Central memory CD4-positive, alpha-beta T cell (primary cell): ENCODE results near the gene ATP5F1A.

ENCODE experiments used
- DNase-seq: peaks from one replicate; pipeline ENCODE4 v3.0.0; 2022

ATP5F1A gene

GRCh38 chr18:46042571-46043123, 55.4 kb downstream of the ATP5F1A start:
- no peak for DNase-seq

DNA sequence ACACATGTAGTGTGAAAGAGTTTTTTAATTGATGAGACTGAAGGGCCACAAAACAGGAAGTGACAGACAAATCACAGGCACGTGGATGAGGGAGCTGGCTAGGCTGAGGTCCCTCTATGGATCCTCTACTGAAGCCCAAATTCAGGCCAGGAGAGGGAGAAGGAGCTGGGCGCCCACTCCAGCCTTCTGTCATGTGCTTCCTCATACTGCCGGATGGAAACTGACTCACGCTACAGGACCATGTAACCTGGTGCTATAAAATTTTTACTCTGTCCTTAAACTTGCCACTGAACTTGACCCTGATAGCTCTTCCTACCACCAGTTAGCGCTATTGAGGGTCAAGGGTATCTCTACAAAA, 57.4 kb downstream of the ATP5F1A start:
- DNase-seq: no peak

DNA sequence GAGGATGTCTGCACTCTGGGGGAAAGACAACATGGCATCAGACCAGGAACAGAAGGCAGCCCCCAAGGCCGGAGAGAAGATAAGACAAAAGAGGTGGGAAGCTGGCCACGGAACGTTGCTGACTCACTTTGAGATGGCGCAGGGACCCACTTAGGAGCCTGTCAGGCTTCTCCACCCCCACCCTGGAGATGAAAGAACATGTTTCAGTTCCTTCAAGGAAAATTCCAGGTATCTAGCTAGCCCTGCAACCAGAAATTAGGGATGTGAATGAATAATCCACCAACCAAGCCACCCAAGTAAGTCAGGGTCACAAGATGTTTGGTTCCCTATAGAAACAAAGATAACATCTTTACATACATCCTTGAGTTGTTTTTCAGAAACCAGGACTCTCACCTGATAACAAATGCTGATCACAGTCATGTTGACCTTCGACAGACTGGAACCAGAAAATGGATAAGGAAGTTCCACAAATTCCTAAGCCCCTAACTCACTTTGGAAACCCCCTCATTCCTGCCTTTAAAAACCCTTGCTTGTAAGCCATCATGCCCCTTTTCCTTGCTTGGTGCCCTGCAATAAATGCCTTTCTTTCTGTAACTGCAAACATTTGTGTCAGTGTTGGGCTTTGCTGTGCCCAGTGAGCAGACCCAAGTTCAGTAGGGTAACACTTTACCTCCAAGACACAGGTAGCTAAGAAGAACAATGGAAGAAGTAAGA, 57.9 kb downstream of the ATP5F1A start:
- DNase-seq: no peak

DNA sequence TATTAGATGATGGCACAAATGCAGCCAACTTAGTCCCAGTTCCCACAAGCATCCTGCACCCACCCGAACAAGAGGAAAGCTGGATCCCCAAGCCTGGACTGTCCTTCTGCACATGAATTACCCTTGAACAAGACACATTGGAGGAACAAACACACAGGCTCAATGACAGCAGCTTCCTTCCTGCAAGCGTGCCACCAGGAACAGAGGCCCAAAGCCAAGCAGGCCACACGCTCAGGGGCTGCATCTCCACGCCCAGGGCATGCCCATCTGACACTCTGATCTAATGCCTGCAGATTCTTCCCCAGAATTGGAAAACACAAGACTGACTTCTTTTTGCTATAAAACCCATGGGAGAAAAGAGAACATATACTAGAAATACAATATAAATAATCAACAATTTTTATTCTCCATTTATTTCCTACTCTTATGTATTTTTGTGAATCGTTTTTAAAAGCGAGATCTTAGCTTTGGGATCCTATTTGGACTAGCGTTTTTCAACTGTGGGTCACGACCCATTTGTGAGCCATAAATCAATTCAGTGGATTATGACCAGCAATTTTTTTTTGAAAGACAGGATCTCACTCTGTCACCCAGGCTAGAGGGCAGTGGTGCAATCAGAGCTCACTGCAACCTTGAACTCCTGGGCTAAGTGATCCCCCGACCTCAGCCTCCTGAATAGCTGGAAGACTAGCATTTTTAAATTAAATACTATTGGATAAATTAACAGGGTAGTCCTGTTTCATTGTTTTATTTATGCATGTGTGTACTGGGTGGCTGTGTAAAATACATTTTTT, 60.4 kb downstream of the ATP5F1A start:
- DNase-seq: no peak

DNA sequence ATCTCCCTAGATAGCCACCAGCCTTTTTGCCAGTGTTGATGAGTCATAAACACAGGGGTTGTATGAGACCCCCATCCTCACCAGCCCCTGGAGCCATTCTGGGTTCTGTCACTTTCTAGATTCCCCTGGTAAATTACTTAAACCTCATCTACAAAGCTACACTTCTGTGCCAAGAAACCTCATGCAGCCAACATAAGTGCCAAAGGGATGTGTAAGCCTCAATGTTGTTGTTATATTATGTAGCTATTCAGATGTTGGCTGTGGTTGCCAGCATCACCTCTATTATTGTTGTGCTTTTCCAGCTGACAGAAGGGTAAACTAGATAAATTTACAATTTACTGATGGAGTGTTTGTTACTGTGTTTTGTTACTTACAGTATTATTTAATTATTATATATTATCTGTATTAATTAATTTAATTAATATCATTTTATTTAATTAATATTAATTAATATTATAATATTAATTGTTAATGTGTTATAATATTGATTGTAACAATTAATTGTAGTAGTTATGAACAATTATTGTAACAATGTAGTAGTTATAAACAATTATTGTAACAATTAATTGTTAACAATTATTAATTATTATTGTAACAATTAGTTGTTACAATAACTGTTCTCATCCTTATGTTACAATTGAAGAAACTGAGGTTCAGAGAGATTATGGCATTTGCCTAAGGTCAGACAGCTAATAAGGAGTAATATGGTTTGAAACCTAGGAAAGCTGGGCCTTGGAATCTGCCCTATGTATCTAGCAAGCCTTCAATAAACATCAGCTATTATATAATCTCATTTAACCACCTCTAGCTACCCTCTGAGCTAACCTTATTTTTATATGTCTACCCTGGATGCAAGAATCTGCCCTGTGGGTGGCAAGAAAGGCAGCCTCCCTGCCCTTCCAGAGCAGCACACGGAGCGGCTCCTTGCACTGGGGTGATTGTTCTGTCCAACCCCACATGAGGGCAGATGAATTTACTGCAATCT, 62.1 kb downstream of the ATP5F1A start:
- no peak for DNase-seq

DNA sequence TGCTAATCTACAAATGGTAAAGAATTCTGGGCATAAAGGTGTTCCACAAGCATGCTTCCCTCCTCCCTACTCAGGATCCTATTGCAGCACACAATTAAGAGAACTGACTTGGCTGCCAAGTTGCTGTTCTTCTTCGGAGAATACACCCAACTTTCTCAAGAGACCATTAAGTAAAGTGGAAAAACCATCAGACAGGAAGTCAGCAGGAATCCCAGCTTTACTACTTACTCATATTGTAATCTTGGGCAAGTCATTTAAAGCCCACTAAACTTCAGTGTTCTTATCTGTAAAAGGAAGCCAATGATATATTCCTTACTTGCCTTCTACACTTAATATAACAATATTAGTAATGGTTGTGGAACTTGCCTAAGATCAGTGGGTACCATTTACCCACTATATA, 63.9 kb downstream of the ATP5F1A start:
- DNase-seq: no peak

DNA sequence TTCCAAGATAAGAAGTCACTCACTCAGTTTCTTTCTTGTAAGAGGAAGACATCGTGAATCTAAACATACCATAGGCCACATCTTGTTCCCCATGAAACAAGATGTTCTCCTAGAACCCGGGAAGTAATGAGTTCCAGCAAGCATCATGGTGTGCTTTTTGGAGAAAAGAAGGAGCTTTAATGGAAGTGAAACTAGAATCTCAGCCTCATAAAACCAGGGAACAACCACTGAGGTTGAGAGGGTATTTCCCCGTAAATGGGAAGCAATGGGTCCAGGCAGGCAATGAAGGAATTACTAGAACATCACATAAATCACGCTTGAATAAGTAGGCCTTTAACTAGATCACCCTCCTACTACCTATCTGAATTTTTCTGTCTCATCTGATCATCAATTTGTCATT, 66.4 kb downstream of the ATP5F1A start:
- no peak for DNase-seq
